Calu3 (cell line): ENCODE results near the gene RPS6KB2. TPM values are rescaled to one million over a fixed set of nuclear protein-coding genes. Genes with fewer than 3 reads are reported as not detected.
A peak's percentile ranks its signal among the peaks of the same experiment; 100 is the strongest.

Experiments used
- BruUV-seq: library from RNA; stranded (reverse); fragments of 400-500 nt; replicated peaks from 2 replicates; lab custom pipeline; 2021; lab: Mats Ljungman, UMichigan
- CTCF ChIA-PET: fragments of 300-600 bp; sonication (Branson Sonifier 250); formaldehyde crosslinking; loops from one replicate; lab custom pipeline; 2022; ENCODE audit warnings: antibody characterized with exemption; lab: Charles Lee
- DNase-seq: peaks from one replicate; pipeline ENCODE4 v3.0.0; 2022
- H3K27ac Mint-ChIP-seq: one replicate; pipeline ENCODE4 v1.8.0; 2022; ENCODE audit warnings: mixed read lengths; ENCODE audit not compliant: unreplicated experiment
- H3K27me3 Mint-ChIP-seq: one replicate; pipeline ENCODE4 v1.8.0; 2022; ENCODE audit warnings: mixed read lengths; ENCODE audit not compliant: unreplicated experiment
- H3K36me3 Mint-ChIP-seq: one replicate; pipeline ENCODE4 v1.8.0; 2022; ENCODE audit warnings: mild to moderate bottlenecking, moderate library complexity, mixed read lengths; ENCODE audit not compliant: insufficient read depth, unreplicated experiment
- H3K4me1 Mint-ChIP-seq: one replicate; pipeline ENCODE4 v1.8.0; 2022; ENCODE audit warnings: mild to moderate bottlenecking, low read depth, mixed read lengths; ENCODE audit not compliant: unreplicated experiment
- H3K4me3 Mint-ChIP-seq: one replicate; pipeline ENCODE4 v1.8.0; 2022; ENCODE audit warnings: mild to moderate bottlenecking, low read depth, moderate library complexity, mixed read lengths; ENCODE audit not compliant: unreplicated experiment
- H3K9me3 Mint-ChIP-seq: one replicate; pipeline ENCODE4 v1.8.0; 2022; ENCODE audit warnings: low read depth, mixed read lengths; ENCODE audit not compliant: unreplicated experiment
- CTCF ChIP-seq: fragments of 200-600 bp; IDR thresholded peaks from one replicate; pipeline ENCODE4 v1.8.0; 2022; ENCODE audit warnings: antibody characterized with exemption; ENCODE audit not compliant: unreplicated experiment
- intact Hi-C: fragments of 100-400 bp; cut with micrococcal nuclease; formaldehyde crosslinking; loops from one replicate; pipeline ENCODE4 v1.10.0; 2022; ENCODE audit not compliant: unreplicated experiment
- total RNA-seq: library from RNA; stranded (reverse); gene quantifications from 2 replicates; pipeline ENCODE4 v1.2.3, GENCODE V29; 2022

RPS6KB2 gene
- total RNA-seq, 1 experiment from 2014 or later: 44.3 TPM

GRCh38 chr11:67429722-67430121 lies 1.4 kb downstream of the RPS6KB2 start:
- DNase-seq: no peak
- Mint-ChIP-seq H3K36me3 (peaks cover 41% of the 10 kb centered on the region), H3K4me1 (no peaks in the 10 kb centered on the region), H3K4me3 (no peak overlapping the region), H3K9me3 (no peaks in the 10 kb centered on the region), H3K27me3 (no peaks in the 10 kb centered on the region), H3K27ac (no peak overlapping the region)
- TSS peak; percentile 49 for BruUV-seq
- intact Hi-C loops: loop anchor here (10.0 kb wide), 1 partner anchor 75 kb away; the partner anchor contains the start of genes CDK2AP2 and PITPNM1
- no peak for TF ChIP-seq CTCF
- CTCF ChIA-PET: no interaction called here

- H3K27me3 Mint-ChIP-seq: no peaks in the 10 kb centered on the region
- no peak overlapping the region for H3K27ac Mint-ChIP-seq
- intact Hi-C loops: no loop called here
- no peak overlapping the region for H3K4me3 Mint-ChIP-seq
- BruUV-seq: no TSS peak
- no peaks in the 10 kb centered on the region for H3K4me1 Mint-ChIP-seq
- TF ChIP-seq CTCF: no peak
- CTCF ChIA-PET: no interaction called here
- no peak for DNase-seq
- no peaks in the 10 kb centered on the region for H3K9me3 Mint-ChIP-seq
- H3K36me3 Mint-ChIP-seq: peaks cover 59% of the 10 kb centered on the region
Observed at GRCh38 chr11:67431346-67432249, 3.3 kb downstream of the RPS6KB2 start.

- H3K36me3 Mint-ChIP-seq: peaks cover 62% of the 10 kb centered on the region
- no peaks in the 10 kb centered on the region for H3K9me3 Mint-ChIP-seq
- intact Hi-C loops: no loop called here
- no peak overlapping the region for H3K27ac Mint-ChIP-seq
- no peak for DNase-seq
- TF ChIP-seq CTCF: no peak
- no TSS peak for BruUV-seq
- CTCF ChIA-PET: no interaction called here
- no peaks in the 10 kb centered on the region for H3K4me1 Mint-ChIP-seq
- no peak overlapping the region for H3K4me3 Mint-ChIP-seq
- H3K27me3 Mint-ChIP-seq: no peaks in the 10 kb centered on the region
Observed at GRCh38 chr11:67432655-67433349, 4.5 kb downstream of the RPS6KB2 start.

GRCh38 chr11:67433536-67434394 lies 5.5 kb downstream of the RPS6KB2 start:
- intact Hi-C loops: no loop called here
- H3K4me3 Mint-ChIP-seq: no peak overlapping the region
- no peak for DNase-seq
- CTCF ChIA-PET: no interaction called here
- H3K27me3 Mint-ChIP-seq: no peaks in the 10 kb centered on the region
- no peak overlapping the region for H3K27ac Mint-ChIP-seq
- no peaks in the 10 kb centered on the region for H3K9me3 Mint-ChIP-seq
- no peak for TF ChIP-seq CTCF
- H3K36me3 Mint-ChIP-seq: peaks cover 60% of the 10 kb centered on the region
- no peaks in the 10 kb centered on the region for H3K4me1 Mint-ChIP-seq
- BruUV-seq: no TSS peak
